C4-2B (cell line): ENCODE data around the gene SPTA1.

ENCODE experiments used
- H3K27ac ChIP-seq: fragments of 450-650 bp; 2 replicates; pipeline ENCODE4 v1.5.1; 2017
- CTCF ChIP-seq: fragments of 450-650 bp; conservative IDR thresholded peaks from 2 replicates; pipeline ENCODE4 v1.5.1; 2017; ENCODE audit warnings: mild to moderate bottlenecking
- ZFX ChIP-seq: fragments of 450-650 bp; IDR thresholded peaks from 2 replicates; pipeline ENCODE4 v1.6.1; 2017

Gene SPTA1

GRCh38 chr1:158685085-158685484, 1.4 kb downstream of the SPTA1 start:
- no peak overlapping the region for H3K27ac ChIP-seq
- no peak for TF ChIP-seq CTCF
- no peak for TF ChIP-seq ZFX

- TF ChIP-seq CTCF (no peak), ZFX (no peak)
- no peak overlapping the region for H3K27ac ChIP-seq
These were observed 4.9 kb downstream of the SPTA1 start for GRCh38 chr1:158681606-158682005.

GRCh38 chr1:158679289-158679688, 7.2 kb downstream of the SPTA1 start:
- no peak for TF ChIP-seq CTCF
- no peak for TF ChIP-seq ZFX
- H3K27ac ChIP-seq = no peak overlapping the region

- no peak overlapping the region for H3K27ac ChIP-seq
- TF ChIP-seq CTCF = no peak
- TF ChIP-seq ZFX = no peak
These were observed 10.8 kb downstream of the SPTA1 start for GRCh38 chr1:158675563-158676323.

GRCh38 chr1:158674302-158674701, 12.2 kb downstream of the SPTA1 start:
- TF ChIP-seq ZFX = no peak
- TF ChIP-seq CTCF = no peak
- H3K27ac ChIP-seq = no peak overlapping the region

- TF ChIP-seq ZFX (no peak), CTCF (no peak)
- H3K27ac ChIP-seq = no peak overlapping the region
These were observed 20.5 kb downstream of the SPTA1 start for GRCh38 chr1:158666037-158666436.

GRCh38 chr1:158654571-158654970, 31.9 kb downstream of the SPTA1 start:
- TF ChIP-seq ZFX (no peak), CTCF (no peak)
- H3K27ac ChIP-seq = no peak overlapping the region
